ENCODE results near the gene ZDHHC12. TPM values are rescaled to one million over a fixed set of nuclear protein-coding genes. Genes with fewer than 3 reads are reported as not detected.
"Not testable (repeated sequence)": the region's sequence is repeated elsewhere in the genome, so short reads cannot be mapped to it uniquely, and the experiment has no call there.

ZDHHC12 gene
- total RNA-seq, 1 donor from 2014 or later: 23.6 TPM

- H3K9me3 Mint-ChIP-seq (ENCODE audit: low read depth): no peaks in the 10 kb centered on the region
- peaks cover 9% of the 10 kb centered on the region for H3K4me1 Mint-ChIP-seq (ENCODE audit: low read depth)
- H3K36me3 Mint-ChIP-seq (ENCODE audit: low read depth): no peaks in the 10 kb centered on the region
- TF ChIP-seq, protein P1, sequence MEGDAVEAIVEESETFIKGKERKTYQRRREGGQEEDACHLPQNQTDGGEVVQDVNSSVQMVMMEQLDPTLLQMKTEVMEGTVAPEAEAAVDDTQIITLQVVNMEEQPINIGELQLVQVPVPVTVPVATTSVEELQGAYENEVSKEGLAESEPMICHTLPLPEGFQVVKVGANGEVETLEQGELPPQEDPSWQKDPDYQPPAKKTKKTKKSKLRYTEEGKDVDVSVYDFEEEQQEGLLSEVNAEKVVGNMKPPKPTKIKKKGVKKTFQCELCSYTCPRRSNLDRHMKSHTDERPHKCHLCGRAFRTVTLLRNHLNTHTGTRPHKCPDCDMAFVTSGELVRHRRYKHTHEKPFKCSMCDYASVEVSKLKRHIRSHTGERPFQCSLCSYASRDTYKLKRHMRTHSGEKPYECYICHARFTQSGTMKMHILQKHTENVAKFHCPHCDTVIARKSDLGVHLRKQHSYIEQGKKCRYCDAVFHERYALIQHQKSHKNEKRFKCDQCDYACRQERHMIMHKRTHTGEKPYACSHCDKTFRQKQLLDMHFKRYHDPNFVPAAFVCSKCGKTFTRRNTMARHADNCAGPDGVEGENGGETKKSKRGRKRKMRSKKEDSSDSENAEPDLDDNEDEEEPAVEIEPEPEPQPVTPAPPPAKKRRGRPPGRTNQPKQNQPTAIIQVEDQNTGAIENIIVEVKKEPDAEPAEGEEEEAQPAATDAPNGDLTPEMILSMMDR (IDR thresholded peaks at IDR 0.05): no peak
- peak overlapping the region; percentile 76 for H3K4me3 Mint-ChIP-seq (ENCODE audit: unreplicated experiment)
- H3K27ac Mint-ChIP-seq (ENCODE audit: unreplicated experiment): no peak overlapping the region
- peak; percentile 70 for DNase-seq (ENCODE audit: low spot score)
- no peaks in the 10 kb centered on the region for H3K27me3 Mint-ChIP-seq (ENCODE audit: low read depth)
Observed at GRCh38 chr9:128703616-128704355, 20.1 kb downstream of the ZDHHC12 start.

DNA sequence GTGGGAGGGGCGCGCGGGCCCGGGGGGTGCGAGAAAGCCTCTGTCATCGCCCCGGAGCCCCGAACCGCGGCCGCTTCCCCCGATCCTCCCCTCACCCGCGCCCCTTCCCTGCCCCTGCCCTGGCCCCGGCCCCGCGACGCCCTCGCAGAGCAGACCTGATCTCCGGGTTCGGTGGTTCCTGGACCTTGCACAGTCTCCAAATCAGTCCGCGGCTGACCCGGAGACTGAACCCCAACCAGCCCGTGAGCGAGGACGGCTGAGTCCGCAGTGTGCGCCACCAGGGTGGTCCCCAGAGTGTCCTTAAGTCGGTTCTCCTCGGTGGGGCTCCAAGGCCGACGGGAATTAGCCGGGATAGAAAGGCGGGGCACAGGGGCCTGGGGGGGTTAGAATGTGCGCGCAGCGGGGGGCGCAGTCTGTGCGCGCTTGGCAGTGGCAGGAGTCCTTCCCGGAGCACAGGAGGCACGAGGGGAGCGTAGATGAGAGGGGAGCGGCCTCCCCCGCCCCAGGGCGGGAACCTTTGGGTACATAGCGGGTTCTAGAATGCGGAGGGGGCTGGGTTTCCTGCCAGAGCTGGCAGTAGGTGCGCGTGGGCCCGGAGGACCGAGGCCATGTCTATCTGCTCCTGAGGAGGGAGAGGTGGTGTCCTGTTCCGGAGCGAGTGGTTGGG is 20.8 kb downstream of the ZDHHC12 start:
- H3K4me1 Mint-ChIP-seq (ENCODE audit: low read depth): peaks cover 12% of the 10 kb centered on the region
- TF ChIP-seq, protein P1 (IDR thresholded peaks at IDR 0.05): no peak
- H3K36me3 Mint-ChIP-seq (ENCODE audit: low read depth): no peaks in the 10 kb centered on the region
- peak overlapping the region; percentile 71 for H3K27ac Mint-ChIP-seq (ENCODE audit: unreplicated experiment)
- peak; percentile 87 for DNase-seq (ENCODE audit: low spot score)
- H3K27me3 Mint-ChIP-seq (ENCODE audit: low read depth): no peaks in the 10 kb centered on the region
- H3K9me3 Mint-ChIP-seq (ENCODE audit: low read depth): no peaks in the 10 kb centered on the region
- H3K4me3 Mint-ChIP-seq (ENCODE audit: unreplicated experiment): peak overlapping the region; percentile 76

DNA sequence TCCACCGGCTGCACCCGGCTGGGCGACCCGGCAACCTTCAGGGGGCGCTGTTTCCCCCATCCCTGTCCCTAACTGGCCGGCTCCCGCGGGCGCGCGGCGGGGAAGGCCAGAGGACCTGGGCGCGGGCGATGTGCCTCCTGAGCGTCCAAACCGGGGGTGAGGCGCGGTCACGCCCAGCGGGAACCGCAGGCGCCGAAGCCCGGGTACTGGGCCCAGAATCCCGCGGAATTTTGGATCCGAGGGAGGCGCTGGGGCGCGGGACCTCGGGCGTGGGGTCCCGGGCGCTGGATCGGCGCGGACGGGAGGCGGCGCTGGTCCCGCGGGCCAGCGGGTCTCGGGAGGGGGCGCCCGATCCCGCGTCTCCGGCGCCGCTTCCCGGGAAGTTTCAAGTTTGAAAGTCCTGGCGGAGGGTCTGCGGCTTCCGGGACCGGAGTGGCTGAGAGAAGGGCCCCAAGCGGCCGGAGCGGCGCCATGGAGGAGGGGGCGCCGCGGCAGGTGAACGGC is 21.4 kb downstream of the ZDHHC12 start, which contains the start of gene PKN3:
Gene PKN3 (plus strand): TSS at position 59 of the 504 bp plus-strand sequence. CDS start 413 bp downstream, at position 472.
- H3K4me1 Mint-ChIP-seq (ENCODE audit: low read depth): peaks cover 18% of the 10 kb centered on the region
- H3K4me3 Mint-ChIP-seq (ENCODE audit: unreplicated experiment): peak within 1 kb of the TSS; percentile 76
- no peaks in the 10 kb centered on the region for H3K36me3 Mint-ChIP-seq (ENCODE audit: low read depth)
- TF ChIP-seq, protein P1 (IDR thresholded peaks at IDR 0.05): peak; percentile 97
- H3K27me3 Mint-ChIP-seq (ENCODE audit: low read depth): no peaks in the 10 kb centered on the region
- DNase-seq (ENCODE audit: low spot score): peak; percentile 94
- H3K27ac Mint-ChIP-seq (ENCODE audit: unreplicated experiment): peak within 1 kb of the TSS; percentile 71
- no peaks in the 10 kb centered on the region for H3K9me3 Mint-ChIP-seq (ENCODE audit: low read depth)

DNA sequence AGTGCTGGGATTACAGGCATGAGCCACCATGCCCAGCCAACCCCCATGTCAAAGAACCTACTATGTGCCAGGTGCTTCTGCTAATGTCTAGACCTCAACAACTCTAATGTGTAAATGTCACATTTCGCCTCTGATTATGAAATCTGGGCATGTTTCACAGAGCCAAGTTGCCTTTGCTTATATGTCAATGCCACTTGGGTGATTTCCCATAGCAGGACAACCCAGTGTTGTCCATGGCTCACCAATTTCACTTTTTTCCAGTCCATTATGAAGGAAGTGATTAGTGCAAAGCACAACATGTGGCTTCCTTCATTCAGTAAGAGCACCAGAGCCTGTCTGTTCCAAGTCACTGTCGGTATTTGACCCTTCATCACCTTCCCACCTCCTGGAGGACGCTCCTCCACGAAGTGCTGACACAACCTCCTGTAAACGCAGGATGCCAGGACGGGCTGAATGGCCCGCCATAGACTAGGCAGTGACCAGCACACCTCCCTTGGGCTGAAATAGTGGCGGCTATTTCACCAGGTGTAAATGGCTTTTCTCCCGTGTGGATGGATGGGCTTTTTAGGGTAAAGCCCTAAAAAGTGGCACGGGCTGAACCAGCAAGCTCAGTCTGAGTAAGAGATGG is 22.6 kb downstream of the ZDHHC12 start:
- Mint-ChIP-seq H3K36me3 (ENCODE audit: low read depth) (peaks cover under 1% of the 10 kb centered on the region), H3K9me3 (ENCODE audit: low read depth) (no peaks in the 10 kb centered on the region), H3K27me3 (ENCODE audit: low read depth) (no peaks in the 10 kb centered on the region), H3K27ac (ENCODE audit: unreplicated experiment) (no peak overlapping the region), H3K4me1 (ENCODE audit: low read depth) (peaks cover 25% of the 10 kb centered on the region), H3K4me3 (ENCODE audit: unreplicated experiment) (no peak overlapping the region)
- DNase-seq (ENCODE audit: low spot score): peak; percentile 33
- TF ChIP-seq, protein P1 (IDR thresholded peaks at IDR 0.05): no peak

GRCh38 chr9:128699096-128699795 is 24.7 kb downstream of the ZDHHC12 start:
- not testable (repeated sequence) for H3K27ac Mint-ChIP-seq (ENCODE audit: unreplicated experiment); H3K9me3 Mint-ChIP-seq (ENCODE audit: low read depth); H3K27me3 Mint-ChIP-seq (ENCODE audit: low read depth); H3K4me3 Mint-ChIP-seq (ENCODE audit: unreplicated experiment)
- H3K36me3 Mint-ChIP-seq (ENCODE audit: low read depth): peaks cover 11% of the 10 kb centered on the region
- H3K4me1 Mint-ChIP-seq (ENCODE audit: low read depth): peaks cover 25% of the 10 kb centered on the region
- peak; percentile 46 for DNase-seq (ENCODE audit: low spot score)
